ENCODE measurements around the gene PTOV1. TPM values are rescaled to one million over a fixed set of nuclear protein-coding genes. Genes with fewer than 3 reads are reported as not detected.
A peak's percentile ranks its signal among the peaks of the same experiment; 100 is the strongest.

Gene PTOV1
- total and polyA plus RNA-seq, 10 of the 15 experiments (the other 5 are each of a cell fraction or from before 2014, with no cell fraction given): 3.2 to 83.5 (median 22.3) TPM

- no peak overlapping the region for H3K4me3 ChIP-seq
- ATAC-seq (no peak), DNase-seq (ENCODE audit: low read depth, low spot score) (no peak), FAIRE-seq (no peak)
- no peak overlapping the region for H3K4me2 ChIP-seq (ENCODE audit: control insufficient read depth, insufficient read depth)
- no peaks in the 10 kb centered on the region for H3K79me2 ChIP-seq (ENCODE audit: control insufficient read depth, insufficient read depth, low read length)
- in situ Hi-C loops (cut with MboI) (no loop called here), intact Hi-C loops (cut with micrococcal nuclease; ENCODE audit: unreplicated experiment) (loop anchor here (5.0 kb wide), 1 partner anchor 39 kb away; the partner anchor contains the start of gene AP2A1)
- 50% methylated on average over 7 of the region's 8 CpGs for WGBS (ENCODE audit: insufficient coverage, insufficient replicate concordance, low lambda C conversion rate, missing lambda C conversion rate)
- no peak overlapping the region for H2AFZ ChIP-seq (ENCODE audit: control insufficient read depth, low read depth, low read length)
- H3K27ac ChIP-seq (ENCODE audit: control insufficient read depth, insufficient read depth): no peak overlapping the region
- peaks cover 9% of the 10 kb centered on the region in 2 experiments; a peak in 3 of 4 replicates for H3K36me3 ChIP-seq (ENCODE audit: control insufficient read depth in 2 of 2, insufficient read depth in 2 of 2, low read length in 1 of 2)
- CTCF ChIA-PET: interaction anchor here (1.2 kb wide), 1 partner anchor 57 kb away, joined by 3 read pairs; no protein-coding TSS in a partner anchor
- no peaks in the 10 kb centered on the region for H4K20me1 ChIP-seq (ENCODE audit: control insufficient read depth, insufficient read depth)
- TSS peak; percentile 50 for BruUV-seq (replicated peaks)
- RAD21 ChIA-PET (ENCODE audit: unreplicated experiment): no interaction called here
- POLR2A ChIA-PET: no interaction called here
- no peak for TF ChIP-seq RAD21 (IDR thresholded peaks at IDR 0.05; ENCODE audit: insufficient read depth, low read depth, low read length)
- TF ChIP-seq BACH1 (IDR thresholded peaks at IDR 0.05; ENCODE audit: borderline replicate concordance): no peak
- TF ChIP-seq FOXK2 (IDR thresholded peaks at IDR 0.05): no peak
- TF ChIP-seq BRCA1 (IDR thresholded peaks at IDR 0.05; ENCODE audit: low read depth, low read length): no peak
- TF ChIP-seq NFYA (IDR thresholded peaks at IDR 0.05; ENCODE audit: borderline replicate concordance, low read depth, low read length): no peak
- TF ChIP-seq PAX8 (IDR thresholded peaks at IDR 0.05): no peak
- TF ChIP-seq RCOR1 (conservative IDR thresholded peaks at IDR 0.05; ENCODE audit: low read depth, low read length): no peak
- TF ChIP-seq NFIC (IDR thresholded peaks at IDR 0.05; ENCODE audit: low read depth, low read length): no peak
- H3K27me3 ChIP-seq (replicated peaks in 1 of 2; ENCODE audit: control insufficient read depth in 2 of 2, insufficient read depth in 2 of 2, low read length in 1 of 2): no peaks in the 10 kb centered on the region
- no peak overlapping the region for H3K9ac ChIP-seq (ENCODE audit: control insufficient read depth, insufficient read depth, low read length)
- H3K4me1 ChIP-seq (ENCODE audit: control insufficient read depth, insufficient read depth, low read length): 0 out of 2 replicates have a peak, but pooled peaks cover 3% of the 10 kb centered on the region
- no peaks in the 10 kb centered on the region for H3K9me3 ChIP-seq (replicated peaks; ENCODE audit: control insufficient read depth, insufficient read depth, low read length)
- SMC1A ChIA-PET (ENCODE audit: uncharacterized antibody, unreplicated experiment): no interaction called here
These were observed 44.4 kb upstream of the PTOV1 start for GRCh38 chr19:49806620-49806959.

Data from GM12878 (cell line).